Dermis blood vessel endothelial cell (primary cell): Measurements from ENCODE around the gene ESYT1. TPM values are rescaled to one million over a fixed set of nuclear protein-coding genes. Genes with fewer than 3 reads are reported as not detected.
A peak's percentile ranks its signal among the peaks of the same experiment; 100 is the strongest.

Experiments
- DNase-seq: peaks from one replicate; pipeline ENCODE4 v3.0.0; 2010
- total RNA-seq: library from RNA; depleted of rRNA; stranded (reverse); fragments of >200 nt; gene quantifications from 2 replicates; pipeline ENCODE4 v1.2.3, GENCODE V29; 2014

The ESYT1 gene, protein sequence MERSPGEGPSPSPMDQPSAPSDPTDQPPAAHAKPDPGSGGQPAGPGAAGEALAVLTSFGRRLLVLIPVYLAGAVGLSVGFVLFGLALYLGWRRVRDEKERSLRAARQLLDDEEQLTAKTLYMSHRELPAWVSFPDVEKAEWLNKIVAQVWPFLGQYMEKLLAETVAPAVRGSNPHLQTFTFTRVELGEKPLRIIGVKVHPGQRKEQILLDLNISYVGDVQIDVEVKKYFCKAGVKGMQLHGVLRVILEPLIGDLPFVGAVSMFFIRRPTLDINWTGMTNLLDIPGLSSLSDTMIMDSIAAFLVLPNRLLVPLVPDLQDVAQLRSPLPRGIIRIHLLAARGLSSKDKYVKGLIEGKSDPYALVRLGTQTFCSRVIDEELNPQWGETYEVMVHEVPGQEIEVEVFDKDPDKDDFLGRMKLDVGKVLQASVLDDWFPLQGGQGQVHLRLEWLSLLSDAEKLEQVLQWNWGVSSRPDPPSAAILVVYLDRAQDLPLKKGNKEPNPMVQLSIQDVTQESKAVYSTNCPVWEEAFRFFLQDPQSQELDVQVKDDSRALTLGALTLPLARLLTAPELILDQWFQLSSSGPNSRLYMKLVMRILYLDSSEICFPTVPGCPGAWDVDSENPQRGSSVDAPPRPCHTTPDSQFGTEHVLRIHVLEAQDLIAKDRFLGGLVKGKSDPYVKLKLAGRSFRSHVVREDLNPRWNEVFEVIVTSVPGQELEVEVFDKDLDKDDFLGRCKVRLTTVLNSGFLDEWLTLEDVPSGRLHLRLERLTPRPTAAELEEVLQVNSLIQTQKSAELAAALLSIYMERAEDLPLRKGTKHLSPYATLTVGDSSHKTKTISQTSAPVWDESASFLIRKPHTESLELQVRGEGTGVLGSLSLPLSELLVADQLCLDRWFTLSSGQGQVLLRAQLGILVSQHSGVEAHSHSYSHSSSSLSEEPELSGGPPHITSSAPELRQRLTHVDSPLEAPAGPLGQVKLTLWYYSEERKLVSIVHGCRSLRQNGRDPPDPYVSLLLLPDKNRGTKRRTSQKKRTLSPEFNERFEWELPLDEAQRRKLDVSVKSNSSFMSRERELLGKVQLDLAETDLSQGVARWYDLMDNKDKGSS
- 400 and 456 TPM in 2 replicates for total RNA-seq

GRCh38 chr12:56127888-56128669 lies at the start of gene ESYT1:
TSS of gene ESYT1 (plus strand) at chr12:56128267. CDS start at chr12:56128320, 53 bp downstream.
- peak; percentile 100 for DNase-seq

DNA sequence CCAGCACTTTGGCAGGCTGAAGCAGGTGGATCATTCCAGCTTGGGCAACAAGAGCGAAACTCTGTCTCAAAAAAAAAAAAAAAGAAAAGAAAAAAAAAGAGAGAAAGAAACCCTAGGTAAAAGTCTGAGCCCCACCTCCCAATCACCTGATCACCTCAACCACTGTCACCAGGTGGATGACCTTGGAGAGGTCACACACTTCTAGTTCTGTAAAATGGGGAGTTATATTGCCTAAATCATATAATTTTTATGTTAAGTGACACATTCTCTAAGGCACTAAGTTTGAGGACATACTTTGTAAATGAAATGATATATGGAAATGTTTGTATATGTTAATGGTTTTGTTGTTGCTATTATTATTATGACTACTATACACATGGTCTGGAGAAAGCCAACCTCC lies 49.6 kb upstream of the ESYT1 start:
- DNase-seq: no peak

GRCh38 chr12:56078931-56079722 lies 48.9 kb upstream of the ESYT1 start:
- peak; percentile 93 for DNase-seq

GRCh38 chr12:56079723-56080555 lies 48.1 kb upstream of the ESYT1 start, which contains the start of gene ERBB3:
TSS of gene ERBB3 (plus strand) at chr12:56080165. CDS start at chr12:56080301, 136 bp downstream.
- DNase-seq: peak; percentile 58

DNA sequence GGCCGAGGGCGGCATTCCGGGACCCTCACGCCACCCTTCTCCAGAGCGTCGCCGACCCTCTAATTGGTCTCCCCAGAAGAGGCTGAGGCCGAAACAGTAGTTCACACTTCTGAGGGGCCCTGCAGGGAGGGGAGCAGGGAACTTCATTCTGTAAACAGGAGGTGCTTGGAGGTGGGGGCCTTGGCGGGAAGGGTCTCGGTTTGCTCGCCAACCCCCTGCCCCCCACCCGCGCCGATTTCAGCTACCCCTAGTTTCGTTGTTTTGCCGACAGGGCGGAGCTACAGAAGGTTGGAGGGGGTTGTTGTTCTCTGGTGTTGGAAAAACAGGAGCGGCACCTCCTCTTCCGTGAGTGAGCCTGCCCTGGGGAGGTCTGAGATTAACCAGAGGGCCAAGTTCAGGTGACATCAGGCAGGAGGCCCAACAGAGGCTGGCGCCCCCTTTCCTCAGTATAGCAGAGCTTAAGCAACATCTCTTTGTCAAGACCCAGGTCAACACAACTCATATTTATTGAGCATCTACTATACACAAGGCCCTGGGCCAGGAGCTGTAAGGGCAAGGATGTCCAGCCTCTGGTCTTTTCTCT lies 47.4 kb upstream of the ESYT1 start:
- DNase-seq: no peak

- no peak for DNase-seq
Observed at GRCh38 chr12:56081393-56082347, 46.4 kb upstream of the ESYT1 start.

GRCh38 chr12:56082382-56082781 lies 45.7 kb upstream of the ESYT1 start:
- no peak for DNase-seq

DNA sequence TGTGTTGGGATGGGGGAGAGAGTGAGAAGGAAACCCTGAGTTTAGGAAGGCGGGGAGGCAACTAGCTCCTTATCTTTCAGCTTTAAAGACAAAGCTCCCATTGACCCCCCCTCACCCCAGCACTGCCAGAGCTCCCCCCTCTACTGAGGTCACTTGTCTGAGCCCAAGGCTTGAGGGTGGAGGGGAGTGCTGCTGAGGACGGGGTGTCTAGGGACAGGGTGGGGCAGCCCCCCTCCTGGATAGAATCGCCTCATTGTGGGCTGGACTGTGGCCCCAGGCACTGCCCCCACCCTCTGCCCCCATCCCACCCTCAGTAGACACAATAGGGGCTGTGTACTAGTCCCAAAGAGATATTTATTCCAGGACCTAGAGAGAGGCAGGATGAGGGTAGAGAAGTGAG lies 45.1 kb upstream of the ESYT1 start:
- no peak for DNase-seq

DNA sequence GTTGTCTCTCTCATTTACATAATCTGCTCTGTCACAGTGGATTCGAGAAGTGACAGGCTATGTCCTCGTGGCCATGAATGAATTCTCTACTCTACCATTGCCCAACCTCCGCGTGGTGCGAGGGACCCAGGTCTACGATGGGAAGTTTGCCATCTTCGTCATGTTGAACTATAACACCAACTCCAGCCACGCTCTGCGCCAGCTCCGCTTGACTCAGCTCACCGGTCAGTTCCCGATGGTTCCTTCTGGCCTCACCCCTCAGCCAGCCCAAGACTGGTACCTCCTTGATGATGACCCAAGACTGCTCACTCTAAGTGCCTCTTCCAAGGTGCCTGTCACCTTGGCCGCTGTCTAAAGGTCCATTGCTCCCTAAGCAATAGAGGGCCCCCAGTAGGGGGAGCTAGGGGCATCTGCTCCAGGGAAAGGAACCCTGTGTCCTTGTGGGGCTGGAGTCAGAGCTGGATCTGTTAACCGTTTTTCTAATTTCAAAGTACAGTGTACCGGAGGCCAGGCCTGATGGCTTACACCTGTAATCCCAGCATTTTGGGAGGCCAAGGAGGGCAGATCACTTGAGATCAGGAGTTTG lies 43.0 kb upstream of the ESYT1 start:
- peak; percentile 53 for DNase-seq

GRCh38 chr12:56086096-56086495 lies 42.0 kb upstream of the ESYT1 start:
- DNase-seq: no peak

- no peak for DNase-seq
Observed at GRCh38 chr12:56086608-56087007, 41.5 kb upstream of the ESYT1 start.

DNA sequence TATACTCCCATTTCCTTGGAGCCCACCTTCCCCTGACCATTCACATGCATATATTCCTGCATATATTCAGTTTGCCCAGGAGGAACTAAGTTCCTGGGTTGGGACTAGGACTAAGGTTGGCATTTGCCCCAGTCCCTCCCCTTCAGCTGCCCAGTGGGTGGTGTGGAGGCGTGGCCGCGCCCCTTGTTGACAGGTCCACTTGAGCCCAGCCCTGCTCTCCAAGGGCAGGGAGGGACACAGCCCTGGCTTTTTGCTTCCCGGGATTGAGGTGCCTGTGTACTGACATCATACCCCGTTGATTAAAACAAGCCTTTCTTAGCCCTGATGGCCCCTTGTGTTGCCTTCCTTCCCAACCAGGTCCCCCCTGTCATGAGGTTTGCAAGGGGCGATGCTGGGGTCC lies 40.8 kb upstream of the ESYT1 start:
- no peak for DNase-seq

DNA sequence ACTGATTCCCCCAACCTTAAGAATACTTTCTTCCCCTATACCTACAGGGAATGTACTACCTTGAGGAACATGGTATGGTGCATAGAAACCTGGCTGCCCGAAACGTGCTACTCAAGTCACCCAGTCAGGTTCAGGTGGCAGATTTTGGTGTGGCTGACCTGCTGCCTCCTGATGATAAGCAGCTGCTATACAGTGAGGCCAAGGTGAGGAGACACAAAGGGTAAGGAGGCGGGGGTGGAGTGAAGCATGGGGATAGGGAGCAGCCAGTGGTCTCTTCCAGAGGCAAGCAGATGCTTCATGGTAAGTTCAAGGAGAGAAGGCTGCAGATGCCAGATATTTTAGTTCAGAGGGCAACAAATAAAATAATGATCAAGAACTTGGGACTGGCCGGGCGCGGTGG lies 30.3 kb upstream of the ESYT1 start:
- DNase-seq: no peak

DNA sequence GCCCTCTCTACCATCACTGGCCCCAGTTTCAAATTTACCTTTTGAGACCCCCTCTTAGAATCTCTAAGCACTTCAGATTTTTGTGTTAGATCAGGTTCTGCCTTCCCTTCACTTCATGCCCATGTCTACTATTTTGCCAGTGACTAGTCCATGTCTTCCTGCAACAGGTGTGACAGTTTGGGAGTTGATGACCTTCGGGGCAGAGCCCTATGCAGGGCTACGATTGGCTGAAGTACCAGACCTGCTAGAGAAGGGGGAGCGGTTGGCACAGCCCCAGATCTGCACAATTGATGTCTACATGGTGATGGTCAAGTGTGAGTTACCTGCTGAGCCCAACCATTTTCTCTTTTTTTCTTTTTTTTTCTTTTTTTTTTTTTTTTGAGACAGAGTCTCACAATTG lies 29.5 kb upstream of the ESYT1 start:
- DNase-seq: no peak

DNA sequence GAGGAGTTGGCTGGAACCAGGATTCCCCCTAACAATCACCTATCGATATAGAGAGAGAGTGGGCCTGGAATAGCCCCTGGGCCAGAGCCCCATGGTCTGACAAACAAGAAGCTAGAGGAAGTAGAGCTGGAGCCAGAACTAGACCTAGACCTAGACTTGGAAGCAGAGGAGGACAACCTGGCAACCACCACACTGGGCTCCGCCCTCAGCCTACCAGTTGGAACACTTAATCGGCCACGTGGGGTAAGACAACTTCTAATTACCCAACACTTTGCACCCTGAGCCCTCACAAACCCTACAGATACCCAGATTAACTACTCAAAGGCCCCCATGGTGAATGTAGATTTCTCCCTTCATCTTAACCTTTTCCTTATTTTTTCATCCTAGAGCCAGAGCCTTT lies 28.3 kb upstream of the ESYT1 start:
- DNase-seq: no peak

GRCh38 chr12:56101045-56101444 lies 27.0 kb upstream of the ESYT1 start:
- no peak for DNase-seq

DNA sequence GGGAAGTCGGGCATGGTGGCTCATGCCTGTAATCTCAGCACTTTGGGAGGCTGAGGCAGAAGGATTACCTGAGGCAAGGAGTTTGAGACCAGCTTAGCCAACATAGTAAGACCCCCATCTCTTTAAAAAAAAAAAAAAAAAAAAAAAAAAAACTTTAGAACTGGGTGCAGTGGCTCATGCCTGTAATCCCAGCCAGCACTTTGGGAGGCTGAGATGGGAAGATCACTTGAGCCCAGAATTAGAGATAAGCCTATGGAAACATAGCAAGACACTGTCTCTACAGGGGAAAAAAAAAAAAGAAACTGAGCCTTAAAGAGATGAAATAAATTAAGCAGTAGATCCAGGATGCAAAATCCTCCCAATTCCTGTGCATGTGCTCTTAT lies 25.4 kb upstream of the ESYT1 start:
- DNase-seq: no peak

DNA sequence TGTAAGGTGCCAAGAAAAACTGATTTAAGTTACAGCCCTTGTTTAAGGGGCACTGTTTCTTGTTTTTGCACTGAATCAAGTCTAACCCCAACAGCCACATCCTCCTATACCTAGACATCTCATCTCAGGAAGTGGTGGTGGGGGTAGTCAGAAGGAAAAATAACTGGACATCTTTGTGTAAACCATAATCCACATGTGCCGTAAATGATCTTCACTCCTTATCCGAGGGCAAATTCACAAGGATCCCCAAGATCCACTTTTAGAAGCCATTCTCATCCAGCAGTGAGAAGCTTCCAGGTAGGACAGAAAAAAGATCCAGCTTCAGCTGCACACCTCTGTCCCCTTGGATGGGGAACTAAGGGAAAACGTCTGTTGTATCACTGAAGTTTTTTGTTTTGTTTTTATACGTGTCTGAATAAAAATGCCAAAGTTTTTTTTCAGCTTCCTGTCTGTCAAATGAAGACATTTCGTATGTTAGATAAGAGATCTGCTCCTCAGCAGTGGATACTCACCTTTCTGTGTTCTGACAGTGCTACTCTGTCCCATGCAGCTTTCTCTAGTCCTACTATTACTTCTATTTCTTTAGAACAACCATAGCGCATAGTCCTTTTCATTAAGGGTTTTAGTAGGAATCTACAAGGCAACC lies 24.9 kb upstream of the ESYT1 start:
- no peak for DNase-seq
